Calu3 (cell line): ENCODE data around the gene CDH13. TPM values are rescaled to one million over a fixed set of nuclear protein-coding genes. Genes with fewer than 3 reads are reported as not detected.

Source experiments
- BruUV-seq: library from RNA; stranded (reverse); fragments of 400-500 nt; replicated peaks from 2 replicates; lab custom pipeline; 2021; lab: Mats Ljungman, UMichigan
- CTCF ChIA-PET: fragments of 300-600 bp; sonication (Branson Sonifier 250); formaldehyde crosslinking; loops from one replicate; lab custom pipeline; 2022; ENCODE audit warnings: antibody characterized with exemption; lab: Charles Lee
- DNase-seq: peaks from one replicate; pipeline ENCODE4 v3.0.0; 2022
- H3K27ac Mint-ChIP-seq: one replicate; pipeline ENCODE4 v1.8.0; 2022; ENCODE audit warnings: mixed read lengths; ENCODE audit not compliant: unreplicated experiment
- H3K27me3 Mint-ChIP-seq: one replicate; pipeline ENCODE4 v1.8.0; 2022; ENCODE audit warnings: mixed read lengths; ENCODE audit not compliant: unreplicated experiment
- H3K36me3 Mint-ChIP-seq: one replicate; pipeline ENCODE4 v1.8.0; 2022; ENCODE audit warnings: mild to moderate bottlenecking, moderate library complexity, mixed read lengths; ENCODE audit not compliant: insufficient read depth, unreplicated experiment
- H3K4me1 Mint-ChIP-seq: one replicate; pipeline ENCODE4 v1.8.0; 2022; ENCODE audit warnings: mild to moderate bottlenecking, low read depth, mixed read lengths; ENCODE audit not compliant: unreplicated experiment
- H3K4me3 Mint-ChIP-seq: one replicate; pipeline ENCODE4 v1.8.0; 2022; ENCODE audit warnings: mild to moderate bottlenecking, low read depth, moderate library complexity, mixed read lengths; ENCODE audit not compliant: unreplicated experiment
- H3K9me3 Mint-ChIP-seq: one replicate; pipeline ENCODE4 v1.8.0; 2022; ENCODE audit warnings: low read depth, mixed read lengths; ENCODE audit not compliant: unreplicated experiment
- intact Hi-C: fragments of 100-400 bp; cut with micrococcal nuclease; formaldehyde crosslinking; loops from one replicate; pipeline ENCODE4 v1.10.0; 2022; ENCODE audit not compliant: unreplicated experiment
- total RNA-seq: library from RNA; stranded (reverse); gene quantifications from 2 replicates; pipeline ENCODE4 v1.2.3, GENCODE V29; 2022
- TF ChIP-seq, protein P1 (sequence below): fragments of 200-600 bp; IDR thresholded peaks from one replicate; pipeline ENCODE4 v1.8.0; 2022; ENCODE audit warnings: antibody characterized with exemption; ENCODE audit not compliant: unreplicated experiment

CDH13 gene
- total RNA-seq, 1 experiment from 2014 or later = not detected

GRCh38 chr16:82810077-82810476 lies 183.3 kb downstream of the CDH13 start:
- Mint-ChIP-seq H3K4me3 (no peak overlapping the region), H3K27ac (no peak overlapping the region), H3K36me3 (no peaks in the 10 kb centered on the region), H3K9me3 (peaks cover 20% of the 10 kb centered on the region), H3K27me3 (no peaks in the 10 kb centered on the region), H3K4me1 (no peaks in the 10 kb centered on the region)
- no peak for DNase-seq
- CTCF ChIA-PET = no interaction called here
- BruUV-seq = no TSS peak
- intact Hi-C loops = no loop called here
- TF ChIP-seq, protein P1, sequence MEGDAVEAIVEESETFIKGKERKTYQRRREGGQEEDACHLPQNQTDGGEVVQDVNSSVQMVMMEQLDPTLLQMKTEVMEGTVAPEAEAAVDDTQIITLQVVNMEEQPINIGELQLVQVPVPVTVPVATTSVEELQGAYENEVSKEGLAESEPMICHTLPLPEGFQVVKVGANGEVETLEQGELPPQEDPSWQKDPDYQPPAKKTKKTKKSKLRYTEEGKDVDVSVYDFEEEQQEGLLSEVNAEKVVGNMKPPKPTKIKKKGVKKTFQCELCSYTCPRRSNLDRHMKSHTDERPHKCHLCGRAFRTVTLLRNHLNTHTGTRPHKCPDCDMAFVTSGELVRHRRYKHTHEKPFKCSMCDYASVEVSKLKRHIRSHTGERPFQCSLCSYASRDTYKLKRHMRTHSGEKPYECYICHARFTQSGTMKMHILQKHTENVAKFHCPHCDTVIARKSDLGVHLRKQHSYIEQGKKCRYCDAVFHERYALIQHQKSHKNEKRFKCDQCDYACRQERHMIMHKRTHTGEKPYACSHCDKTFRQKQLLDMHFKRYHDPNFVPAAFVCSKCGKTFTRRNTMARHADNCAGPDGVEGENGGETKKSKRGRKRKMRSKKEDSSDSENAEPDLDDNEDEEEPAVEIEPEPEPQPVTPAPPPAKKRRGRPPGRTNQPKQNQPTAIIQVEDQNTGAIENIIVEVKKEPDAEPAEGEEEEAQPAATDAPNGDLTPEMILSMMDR = no peak

- intact Hi-C loops = no loop called here
- CTCF ChIA-PET = no interaction called here
- no peak overlapping the region for H3K27ac Mint-ChIP-seq
- no peak overlapping the region for H3K4me3 Mint-ChIP-seq
- no peaks in the 10 kb centered on the region for H3K36me3 Mint-ChIP-seq
- H3K9me3 Mint-ChIP-seq = peaks cover 21% of the 10 kb centered on the region
- H3K4me1 Mint-ChIP-seq = no peaks in the 10 kb centered on the region
- no TSS peak for BruUV-seq
- no peak for DNase-seq
- TF ChIP-seq, protein P1 = no peak
- no peaks in the 10 kb centered on the region for H3K27me3 Mint-ChIP-seq
Measured at GRCh38 chr16:82814059-82814458, 187.3 kb downstream of the CDH13 start.

- Mint-ChIP-seq H3K4me3 (no peak overlapping the region), H3K36me3 (no peaks in the 10 kb centered on the region), H3K27ac (no peak overlapping the region), H3K9me3 (peaks cover 24% of the 10 kb centered on the region), H3K27me3 (no peaks in the 10 kb centered on the region), H3K4me1 (no peaks in the 10 kb centered on the region)
- no TSS peak for BruUV-seq
- DNase-seq = no peak
- TF ChIP-seq, protein P1 = no peak
- intact Hi-C loops = no loop called here
- CTCF ChIA-PET = no interaction called here
Measured at GRCh38 chr16:82819286-82819685, 192.5 kb downstream of the CDH13 start.

GRCh38 chr16:82820855-82821254 lies 194.1 kb downstream of the CDH13 start:
- no peak for DNase-seq
- Mint-ChIP-seq H3K36me3 (no peaks in the 10 kb centered on the region), H3K4me3 (no peak overlapping the region), H3K9me3 (peaks cover 24% of the 10 kb centered on the region), H3K27me3 (no peaks in the 10 kb centered on the region), H3K27ac (no peak overlapping the region), H3K4me1 (no peaks in the 10 kb centered on the region)
- CTCF ChIA-PET = no interaction called here
- no TSS peak for BruUV-seq
- TF ChIP-seq, protein P1 = no peak
- intact Hi-C loops = no loop called here
